NT2/D1 (cell line): Measurements from ENCODE around the gene YIPF6.

Experiments used
- YY1 ChIP-seq: IDR thresholded peaks from 2 replicates; pipeline ENCODE4 v1.6.1; 2011; ENCODE audit not compliant: insufficient read length, insufficient read depth
- ZNF274 ChIP-seq: IDR thresholded peaks from 2 replicates; pipeline ENCODE4 v1.6.1; 2011; ENCODE audit warnings: mild to moderate bottlenecking, low read depth, low read length

GRCh38 chrX:68454476-68455150 is 44.2 kb upstream of the YIPF6 start:
- TF ChIP-seq YY1 (no peak), ZNF274 (no peak)
